WTC11 (cell line): ENCODE data around the gene NPC2. TPM values are rescaled to one million over a fixed set of nuclear protein-coding genes. Genes with fewer than 3 reads are reported as not detected.

Experiments used
- ATAC-seq: fragments of 200-7000 bp; cut with Tn5 transposase; 2 replicates; pipeline ENCODE4 v1.10.0; 2021; ENCODE audit warnings: mild to moderate bottlenecking, moderate library complexity
- CTCF ChIA-PET: fragments of 300-600 bp; sonication (Branson Sonifier 250); formaldehyde crosslinking; loops from one replicate; lab custom pipeline; 2021; ENCODE audit warnings: antibody characterized with exemption; lab: Charles Lee
- POLR2A ChIA-PET: fragments of 350-600 bp; sonication (Branson Sonifier 250); formaldehyde crosslinking; loops from one replicate; lab custom pipeline; 2021; ENCODE audit warnings: antibody characterized with exemption; lab: Charles Lee
- DNase-seq: peaks from one replicate; pipeline ENCODE4 v3.0.0; 2021; ENCODE audit warnings: low spot score
- H3K27ac Mint-ChIP-seq: 2 replicates; pipeline ENCODE4 v1.8.0; 2021; ENCODE audit warnings: mixed read lengths
- H3K27me3 Mint-ChIP-seq: 2 replicates; pipeline ENCODE4 v1.8.0; 2021; ENCODE audit warnings: low read depth, mild to moderate bottlenecking, moderate library complexity, mixed read lengths
- H3K36me3 Mint-ChIP-seq: 2 replicates; pipeline ENCODE4 v1.8.0; 2021; ENCODE audit warnings: mixed read lengths
- H3K4me1 Mint-ChIP-seq: 2 replicates; pipeline ENCODE4 v1.8.0; 2022; ENCODE audit warnings: mixed read lengths
- H3K4me3 Mint-ChIP-seq: 2 replicates; pipeline ENCODE4 v1.8.0; 2021; ENCODE audit warnings: mild to moderate bottlenecking, moderate library complexity, mixed read lengths
- H3K9me3 Mint-ChIP-seq: 2 replicates; pipeline ENCODE4 v1.8.0; 2021; ENCODE audit warnings: mixed read lengths
- CBFB ChIP-seq: sonication (generic); formaldehyde crosslinking; IDR thresholded peaks from 2 replicates; pipeline ENCODE4 v1.8.1; 2022; ENCODE audit warnings: mild to moderate bottlenecking, low read depth, missing genetic modification reagents
- ETV6 ChIP-seq: sonication (generic); formaldehyde crosslinking; IDR thresholded peaks from 2 replicates; pipeline ENCODE4 v1.8.1; 2022; ENCODE audit warnings: mild to moderate bottlenecking, missing genetic modification reagents
- GRHL2 ChIP-seq: fragments of 250-450 bp; sonication (Bioruptor Pico); IDR thresholded peaks from 2 replicates; pipeline ENCODE4 v1.8.0; 2022; ENCODE audit warnings: mild to moderate bottlenecking, moderate library complexity; ENCODE audit not compliant: insufficient replicate concordance, severe bottlenecking
- HMGA2 ChIP-seq: fragments of 250-450 bp; sonication (Bioruptor Pico); IDR thresholded peaks from 2 replicates; pipeline ENCODE4 v1.4.0; 2021; ENCODE audit warnings: mild to moderate bottlenecking, moderate library complexity
- IRF2 ChIP-seq: sonication (generic); formaldehyde crosslinking; IDR thresholded peaks from 2 replicates; pipeline ENCODE4 v1.8.0; 2022; ENCODE audit warnings: low read depth, missing genetic modification reagents, borderline replicate concordance
- JUN ChIP-seq: sonication (generic); formaldehyde crosslinking; IDR thresholded peaks from 2 replicates; pipeline ENCODE4 v1.8.0; 2023; ENCODE audit warnings: mild to moderate bottlenecking, missing genetic modification reagents
- NR2C2 ChIP-seq: sonication (generic); formaldehyde crosslinking; IDR thresholded peaks from 2 replicates; pipeline ENCODE4 v1.8.0; 2022; ENCODE audit warnings: mild to moderate bottlenecking, missing genetic modification reagents
- OVOL2 ChIP-seq: fragments of 250-450 bp; sonication (Bioruptor Pico); IDR thresholded peaks from 2 replicates; pipeline ENCODE4 v1.9.0; 2021; ENCODE audit warnings: mild to moderate bottlenecking, borderline replicate concordance
- PRRX2 ChIP-seq: fragments of 250-450 bp; sonication (Bioruptor Pico); IDR thresholded peaks from 2 replicates; pipeline ENCODE4 v1.8.0; 2021; ENCODE audit warnings: mild to moderate bottlenecking
- SP1 ChIP-seq: sonication (generic); formaldehyde crosslinking; conservative IDR thresholded peaks from 2 replicates; pipeline ENCODE4 v1.8.1; 2022; ENCODE audit warnings: missing genetic modification reagents
- TEAD4 ChIP-seq: sonication (generic); formaldehyde crosslinking; IDR thresholded peaks from 2 replicates; pipeline ENCODE4 v1.8.0; 2022; ENCODE audit warnings: mild to moderate bottlenecking, missing genetic modification reagents
- ZNF138 ChIP-seq: sonication (generic); formaldehyde crosslinking; conservative IDR thresholded peaks from 2 replicates; pipeline ENCODE4 v1.8.1; 2022; ENCODE audit warnings: mild to moderate bottlenecking, moderate library complexity, missing genetic modification reagents
- total RNA-seq: library from RNA; stranded (reverse); gene quantifications from 3 replicates; pipeline ENCODE4 v1.2.3, GENCODE V29; 2021
- TF ChIP-seq, protein P1 (sequence below): sonication (generic); formaldehyde crosslinking; IDR thresholded peaks from 2 replicates; pipeline ENCODE4 v1.8.0; 2022; ENCODE audit warnings: missing genetic modification reagents
- TF ChIP-seq, protein P2 (sequence below): fragments of 200-600 bp; IDR thresholded peaks from 2 replicates; pipeline ENCODE4 v1.8.0; 2022; ENCODE audit warnings: antibody characterized with exemption
- TF ChIP-seq, protein P3 (sequence below): sonication (generic); formaldehyde crosslinking; IDR thresholded peaks from 2 replicates; pipeline ENCODE4 v1.8.1; 2023; ENCODE audit warnings: mild to moderate bottlenecking, missing genetic modification reagents, moderate library complexity
- TF ChIP-seq, protein P4 (sequence below): sonication (generic); formaldehyde crosslinking; IDR thresholded peaks from 2 replicates; pipeline ENCODE4 v1.8.1; 2022; ENCODE audit warnings: low read depth, missing genetic modification reagents, borderline replicate concordance
- TF ChIP-seq, protein P5 (sequence below): sonication (generic); formaldehyde crosslinking; IDR thresholded peaks from 2 replicates; pipeline ENCODE4 v1.8.0; 2022; ENCODE audit warnings: mild to moderate bottlenecking, missing genetic modification reagents
- TF ChIP-seq, protein P6 (sequence below): sonication (generic); formaldehyde crosslinking; IDR thresholded peaks from 2 replicates; pipeline ENCODE4 v1.8.0; 2022; ENCODE audit warnings: mild to moderate bottlenecking, missing genetic modification reagents
- TF ChIP-seq, protein P7 (sequence below): sonication (generic); formaldehyde crosslinking; IDR thresholded peaks from 2 replicates; pipeline ENCODE4 v1.8.0; 2023; ENCODE audit warnings: missing genetic modification reagents

NPC2 gene
- total RNA-seq, 1 experiment from 2014 or later = 139 TPM

DNA sequence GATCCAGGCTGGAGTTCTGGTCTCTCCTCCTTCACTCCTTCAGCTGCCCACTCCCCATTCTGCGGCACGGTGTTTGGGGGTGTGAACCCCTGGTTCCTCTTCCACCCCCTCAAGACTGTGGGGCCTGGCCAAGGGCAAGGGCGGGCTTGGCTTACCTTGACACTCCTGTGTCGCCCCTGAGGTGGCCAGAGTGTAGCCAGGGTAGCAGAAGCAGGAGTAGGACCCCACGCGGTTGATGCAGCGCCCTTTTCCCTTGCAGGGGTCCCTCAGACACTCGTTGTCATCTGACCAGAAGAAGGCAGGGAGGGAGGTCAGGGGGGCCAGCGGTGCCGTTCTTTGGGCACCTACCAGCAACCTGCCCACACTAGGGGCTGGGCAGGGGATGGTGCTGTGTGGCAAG is 28.7 kb upstream of the NPC2 start (continued):
- TF ChIP-seq, protein P1, sequence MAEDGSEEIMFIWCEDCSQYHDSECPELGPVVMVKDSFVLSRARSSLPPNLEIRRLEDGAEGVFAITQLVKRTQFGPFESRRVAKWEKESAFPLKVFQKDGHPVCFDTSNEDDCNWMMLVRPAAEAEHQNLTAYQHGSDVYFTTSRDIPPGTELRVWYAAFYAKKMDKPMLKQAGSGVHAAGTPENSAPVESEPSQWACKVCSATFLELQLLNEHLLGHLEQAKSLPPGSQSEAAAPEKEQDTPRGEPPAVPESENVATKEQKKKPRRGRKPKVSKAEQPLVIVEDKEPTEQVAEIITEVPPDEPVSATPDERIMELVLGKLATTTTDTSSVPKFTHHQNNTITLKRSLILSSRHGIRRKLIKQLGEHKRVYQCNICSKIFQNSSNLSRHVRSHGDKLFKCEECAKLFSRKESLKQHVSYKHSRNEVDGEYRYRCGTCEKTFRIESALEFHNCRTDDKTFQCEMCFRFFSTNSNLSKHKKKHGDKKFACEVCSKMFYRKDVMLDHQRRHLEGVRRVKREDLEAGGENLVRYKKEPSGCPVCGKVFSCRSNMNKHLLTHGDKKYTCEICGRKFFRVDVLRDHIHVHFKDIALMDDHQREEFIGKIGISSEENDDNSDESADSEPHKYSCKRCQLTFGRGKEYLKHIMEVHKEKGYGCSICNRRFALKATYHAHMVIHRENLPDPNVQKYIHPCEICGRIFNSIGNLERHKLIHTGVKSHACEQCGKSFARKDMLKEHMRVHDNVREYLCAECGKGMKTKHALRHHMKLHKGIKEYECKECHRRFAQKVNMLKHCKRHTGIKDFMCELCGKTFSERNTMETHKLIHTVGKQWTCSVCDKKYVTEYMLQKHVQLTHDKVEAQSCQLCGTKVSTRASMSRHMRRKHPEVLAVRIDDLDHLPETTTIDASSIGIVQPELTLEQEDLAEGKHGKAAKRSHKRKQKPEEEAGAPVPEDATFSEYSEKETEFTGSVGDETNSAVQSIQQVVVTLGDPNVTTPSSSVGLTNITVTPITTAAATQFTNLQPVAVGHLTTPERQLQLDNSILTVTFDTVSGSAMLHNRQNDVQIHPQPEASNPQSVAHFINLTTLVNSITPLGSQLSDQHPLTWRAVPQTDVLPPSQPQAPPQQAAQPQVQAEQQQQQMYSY (CRISPR knock-in tag) = no peak
- TF ChIP-seq JUN (CRISPR knock-in tag) = no peak
- TF ChIP-seq NR2C2 (CRISPR knock-in tag) = no peak
- no peak for TF ChIP-seq PRRX2 (CRISPR knock-in tag)
- TF ChIP-seq GRHL2 (CRISPR knock-in tag) = no peak
- TF ChIP-seq, protein P2, sequence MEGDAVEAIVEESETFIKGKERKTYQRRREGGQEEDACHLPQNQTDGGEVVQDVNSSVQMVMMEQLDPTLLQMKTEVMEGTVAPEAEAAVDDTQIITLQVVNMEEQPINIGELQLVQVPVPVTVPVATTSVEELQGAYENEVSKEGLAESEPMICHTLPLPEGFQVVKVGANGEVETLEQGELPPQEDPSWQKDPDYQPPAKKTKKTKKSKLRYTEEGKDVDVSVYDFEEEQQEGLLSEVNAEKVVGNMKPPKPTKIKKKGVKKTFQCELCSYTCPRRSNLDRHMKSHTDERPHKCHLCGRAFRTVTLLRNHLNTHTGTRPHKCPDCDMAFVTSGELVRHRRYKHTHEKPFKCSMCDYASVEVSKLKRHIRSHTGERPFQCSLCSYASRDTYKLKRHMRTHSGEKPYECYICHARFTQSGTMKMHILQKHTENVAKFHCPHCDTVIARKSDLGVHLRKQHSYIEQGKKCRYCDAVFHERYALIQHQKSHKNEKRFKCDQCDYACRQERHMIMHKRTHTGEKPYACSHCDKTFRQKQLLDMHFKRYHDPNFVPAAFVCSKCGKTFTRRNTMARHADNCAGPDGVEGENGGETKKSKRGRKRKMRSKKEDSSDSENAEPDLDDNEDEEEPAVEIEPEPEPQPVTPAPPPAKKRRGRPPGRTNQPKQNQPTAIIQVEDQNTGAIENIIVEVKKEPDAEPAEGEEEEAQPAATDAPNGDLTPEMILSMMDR = no peak
- TF ChIP-seq TEAD4 (CRISPR knock-in tag) = no peak

DNA sequence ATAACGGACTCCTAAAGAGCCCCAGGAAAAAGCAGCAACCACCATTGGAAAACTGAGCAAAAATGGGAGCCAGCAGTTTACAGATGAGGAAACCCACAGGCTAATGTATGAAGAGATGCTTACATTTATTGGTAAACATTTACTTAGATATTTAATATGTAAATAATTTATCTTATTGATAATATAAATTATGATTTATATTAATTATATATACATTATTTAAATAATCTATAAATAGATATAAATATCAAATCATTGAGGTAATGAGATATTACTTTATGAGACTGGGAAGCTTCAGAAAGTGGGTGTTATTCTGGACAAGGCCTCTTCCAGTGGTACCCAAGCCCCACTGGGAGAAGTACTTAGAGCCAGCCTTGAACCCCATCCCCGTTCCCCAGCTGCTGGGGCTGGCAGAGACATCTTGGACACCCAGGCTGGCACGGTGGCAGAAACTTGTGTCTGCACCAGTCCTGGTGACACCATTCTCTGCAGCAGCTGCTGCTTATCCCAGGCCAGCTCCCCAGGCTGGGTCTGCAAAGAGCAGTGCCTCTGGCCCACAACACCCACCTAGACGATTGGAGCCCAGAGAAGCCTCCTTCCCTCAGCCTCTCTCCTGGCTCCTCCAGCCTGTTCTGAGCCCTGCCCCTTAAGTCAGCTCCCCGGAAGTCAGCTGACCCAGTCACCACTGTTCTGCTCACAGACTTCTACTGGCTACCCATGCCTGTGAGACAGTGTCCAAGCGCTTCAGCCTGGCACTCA is 26.4 kb upstream of the NPC2 start:
- H3K4me3 Mint-ChIP-seq = no peak overlapping the region
- H3K9me3 Mint-ChIP-seq = no peaks in the 10 kb centered on the region
- H3K36me3 Mint-ChIP-seq = no peaks in the 10 kb centered on the region
- H3K27ac Mint-ChIP-seq = no peak overlapping the region
- DNase-seq (no peak), ATAC-seq (no peak)
- ChIA-PET CTCF (interaction anchor here (1.0 to 1.8 kb wide), 9 partner anchors 11 to 93 kb away, joined by 3 to 15 read pairs (median 3); partner anchors contain the start of genes ISCA2, LTBP2 and NPC2), POLR2A (no interaction called here)
- TF ChIP-seq ETV6 (CRISPR knock-in tag) = no peak
- TF ChIP-seq, protein P3, sequence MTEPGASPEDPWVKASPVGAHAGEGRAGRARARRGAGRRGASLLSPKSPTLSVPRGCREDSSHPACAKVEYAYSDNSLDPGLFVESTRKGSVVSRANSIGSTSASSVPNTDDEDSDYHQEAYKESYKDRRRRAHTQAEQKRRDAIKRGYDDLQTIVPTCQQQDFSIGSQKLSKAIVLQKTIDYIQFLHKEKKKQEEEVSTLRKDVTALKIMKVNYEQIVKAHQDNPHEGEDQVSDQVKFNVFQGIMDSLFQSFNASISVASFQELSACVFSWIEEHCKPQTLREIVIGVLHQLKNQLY = no peak
- TF ChIP-seq HMGA2 = peak; percentile 92
- no peaks in the 10 kb centered on the region; the same call in 1 of the 2 replicates for H3K27me3 Mint-ChIP-seq
- peaks cover 14% of the 10 kb centered on the region for H3K4me1 Mint-ChIP-seq

DNA sequence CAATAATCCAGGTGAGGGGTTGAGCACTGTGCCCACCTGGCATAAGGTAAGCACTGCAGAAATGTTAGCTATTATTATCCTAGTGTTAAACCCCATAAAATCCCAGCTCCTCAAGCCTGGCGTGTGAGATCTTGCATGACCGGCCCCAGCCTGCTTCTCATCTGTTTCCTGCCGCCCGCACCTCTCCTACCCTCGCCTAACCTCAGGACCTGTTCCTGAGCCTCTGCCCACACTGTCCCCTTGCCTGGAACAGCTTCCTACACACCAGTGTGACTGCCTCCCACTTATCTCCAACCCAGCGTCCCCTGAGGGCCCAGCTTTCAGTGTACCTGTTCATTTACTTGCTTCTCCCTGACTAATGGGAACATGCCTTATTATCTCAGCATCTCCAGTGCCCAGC is 25.1 kb upstream of the NPC2 start:
- DNase-seq (no peak), ATAC-seq (no peak)
- Mint-ChIP-seq H3K27ac (no peak overlapping the region), H3K27me3 (no peaks in the 10 kb centered on the region; the same call in 1 of the 2 replicates), H3K4me1 (peaks cover 20% of the 10 kb centered on the region), H3K4me3 (no peak overlapping the region), H3K36me3 (no peaks in the 10 kb centered on the region), H3K9me3 (no peaks in the 10 kb centered on the region)
- POLR2A ChIA-PET = no interaction called here
- CTCF ChIA-PET = interaction anchor here (0.9 to 1.1 kb wide), 4 partner anchors 10 to 94 kb away, joined by 3 to 4 read pairs (median 3); partner anchors contain the start of gene LTBP2
- no peak for TF ChIP-seq ZNF138 (CRISPR knock-in tag)
- TF ChIP-seq CBFB (CRISPR knock-in tag) = no peak
- TF ChIP-seq, protein P4, sequence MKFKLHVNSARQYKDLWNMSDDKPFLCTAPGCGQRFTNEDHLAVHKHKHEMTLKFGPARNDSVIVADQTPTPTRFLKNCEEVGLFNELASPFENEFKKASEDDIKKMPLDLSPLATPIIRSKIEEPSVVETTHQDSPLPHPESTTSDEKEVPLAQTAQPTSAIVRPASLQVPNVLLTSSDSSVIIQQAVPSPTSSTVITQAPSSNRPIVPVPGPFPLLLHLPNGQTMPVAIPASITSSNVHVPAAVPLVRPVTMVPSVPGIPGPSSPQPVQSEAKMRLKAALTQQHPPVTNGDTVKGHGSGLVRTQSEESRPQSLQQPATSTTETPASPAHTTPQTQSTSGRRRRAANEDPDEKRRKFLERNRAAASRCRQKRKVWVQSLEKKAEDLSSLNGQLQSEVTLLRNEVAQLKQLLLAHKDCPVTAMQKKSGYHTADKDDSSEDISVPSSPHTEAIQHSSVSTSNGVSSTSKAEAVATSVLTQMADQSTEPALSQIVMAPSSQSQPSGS (CRISPR knock-in tag) = no peak
- TF ChIP-seq, protein P5, sequence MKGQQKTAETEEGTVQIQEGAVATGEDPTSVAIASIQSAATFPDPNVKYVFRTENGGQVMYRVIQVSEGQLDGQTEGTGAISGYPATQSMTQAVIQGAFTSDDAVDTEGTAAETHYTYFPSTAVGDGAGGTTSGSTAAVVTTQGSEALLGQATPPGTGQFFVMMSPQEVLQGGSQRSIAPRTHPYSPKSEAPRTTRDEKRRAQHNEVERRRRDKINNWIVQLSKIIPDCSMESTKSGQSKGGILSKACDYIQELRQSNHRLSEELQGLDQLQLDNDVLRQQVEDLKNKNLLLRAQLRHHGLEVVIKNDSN (CRISPR knock-in tag) = no peak
- TF ChIP-seq GRHL2 (CRISPR knock-in tag) = no peak
- TF ChIP-seq SP1 (CRISPR knock-in tag) = no peak
- TF ChIP-seq, protein P6, sequence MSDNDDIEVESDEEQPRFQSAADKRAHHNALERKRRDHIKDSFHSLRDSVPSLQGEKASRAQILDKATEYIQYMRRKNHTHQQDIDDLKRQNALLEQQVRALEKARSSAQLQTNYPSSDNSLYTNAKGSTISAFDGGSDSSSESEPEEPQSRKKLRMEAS (CRISPR knock-in tag) = no peak
- TF ChIP-seq, protein P7, sequence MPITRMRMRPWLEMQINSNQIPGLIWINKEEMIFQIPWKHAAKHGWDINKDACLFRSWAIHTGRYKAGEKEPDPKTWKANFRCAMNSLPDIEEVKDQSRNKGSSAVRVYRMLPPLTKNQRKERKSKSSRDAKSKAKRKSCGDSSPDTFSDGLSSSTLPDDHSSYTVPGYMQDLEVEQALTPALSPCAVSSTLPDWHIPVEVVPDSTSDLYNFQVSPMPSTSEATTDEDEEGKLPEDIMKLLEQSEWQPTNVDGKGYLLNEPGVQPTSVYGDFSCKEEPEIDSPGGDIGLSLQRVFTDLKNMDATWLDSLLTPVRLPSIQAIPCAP (CRISPR knock-in tag) = no peak
- TF ChIP-seq IRF2 (CRISPR knock-in tag) = no peak
- no peak for TF ChIP-seq OVOL2 (CRISPR knock-in tag)
- TF ChIP-seq, protein P1 (CRISPR knock-in tag) = no peak
